ENCODE results near the gene ABHD15. TPM values are rescaled to one million over a fixed set of nuclear protein-coding genes. Genes with fewer than 3 reads are reported as not detected.
"Not testable (repeated sequence)": the region's sequence is repeated elsewhere in the genome, so short reads cannot be mapped to it uniquely, and the experiment has no call there.

The ABHD15 gene
- total RNA-seq, 1 donor from 2014 or later, result 0.41 TPM

DNA sequence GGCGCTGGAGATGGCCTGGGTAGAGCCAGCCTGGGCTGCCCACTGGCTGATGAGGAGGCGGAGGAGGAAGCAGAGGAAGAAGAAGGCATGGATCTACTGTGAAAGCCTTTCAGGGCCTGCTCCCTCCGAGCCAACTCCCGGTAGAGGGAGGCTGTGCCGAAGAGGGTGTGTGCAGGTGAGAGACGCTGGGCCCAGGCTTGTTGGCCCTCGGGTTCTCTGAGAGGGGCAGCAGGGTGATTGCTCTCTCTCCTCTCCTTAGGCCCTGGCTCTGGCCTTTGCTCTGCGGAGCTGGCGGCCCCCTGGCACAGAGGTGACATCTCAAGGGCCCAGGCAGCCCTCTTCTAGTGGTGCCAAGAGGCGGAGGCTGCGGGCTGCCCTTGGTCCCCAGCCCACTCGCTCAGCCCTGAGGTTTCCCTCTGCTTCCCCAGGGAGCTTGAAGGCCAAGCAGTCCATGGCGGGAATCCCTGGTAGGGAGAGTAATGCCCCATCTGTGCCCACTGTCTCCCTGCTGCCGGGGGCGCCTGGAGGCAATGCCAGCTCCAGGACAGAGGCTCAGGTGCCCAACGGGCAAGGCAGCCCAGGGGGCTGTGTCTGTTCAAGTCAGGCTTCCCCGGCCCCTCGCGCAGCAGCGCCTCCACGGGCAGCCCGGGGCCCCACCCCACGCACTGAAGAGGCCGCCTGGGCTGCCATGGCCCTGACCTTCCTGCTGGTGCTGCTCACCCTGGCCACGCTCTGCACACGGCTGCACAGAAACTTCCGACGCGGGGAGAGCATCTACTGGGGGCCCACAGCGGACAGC lies 5.2 kb upstream of the ABHD15 start:
- DNase-seq (ENCODE audit: low spot score in 2 of 2) (no peak), FAIRE-seq (no peak)

DNA sequence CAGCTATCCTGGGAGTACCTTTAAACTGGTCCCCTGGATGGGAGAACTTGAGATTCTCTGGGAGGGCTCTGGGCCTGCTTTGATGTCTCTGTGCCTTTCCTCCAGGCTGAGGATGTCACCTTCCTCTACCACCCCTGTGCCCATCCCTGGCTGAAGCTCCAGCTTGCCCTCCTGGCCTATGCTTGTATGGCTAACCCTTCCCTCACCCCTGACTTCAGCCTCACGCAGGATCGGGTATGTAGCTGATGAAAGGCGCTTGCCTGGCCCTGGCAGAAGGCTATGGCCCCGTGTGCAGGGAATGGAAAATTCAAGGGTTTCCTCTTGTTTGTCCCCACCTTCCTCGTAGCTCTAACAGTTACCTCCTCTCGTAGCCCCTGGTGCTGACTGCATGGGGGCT lies 4.6 kb upstream of the ABHD15 start:
- DNase-seq (ENCODE audit: low spot score in 2 of 2) (peak in 1 of 2 donors; percentile 12), FAIRE-seq (no peak)

DNA sequence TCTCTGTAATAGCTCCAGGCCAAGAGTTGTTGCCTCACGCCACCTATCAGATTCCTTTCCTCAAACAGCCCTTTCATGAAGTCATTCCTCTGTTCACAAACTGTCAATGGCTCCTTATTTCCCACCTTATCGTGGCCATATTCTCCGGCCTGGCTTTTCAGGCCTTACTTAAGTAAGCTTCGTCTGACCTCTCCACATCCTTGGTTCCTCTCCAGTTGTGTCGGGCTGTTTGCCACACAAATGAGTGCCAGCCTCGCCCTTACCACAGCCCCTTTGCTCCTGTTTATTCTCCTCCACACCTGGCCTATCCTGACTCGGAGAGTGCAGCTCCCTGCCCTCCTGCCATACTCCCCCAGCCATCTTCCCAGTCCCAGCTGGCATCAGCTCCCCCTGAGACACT lies 3.7 kb upstream of the ABHD15 start:
- DNase-seq (ENCODE audit: low spot score in 2 of 2) (no peak), FAIRE-seq (no peak)

DNA sequence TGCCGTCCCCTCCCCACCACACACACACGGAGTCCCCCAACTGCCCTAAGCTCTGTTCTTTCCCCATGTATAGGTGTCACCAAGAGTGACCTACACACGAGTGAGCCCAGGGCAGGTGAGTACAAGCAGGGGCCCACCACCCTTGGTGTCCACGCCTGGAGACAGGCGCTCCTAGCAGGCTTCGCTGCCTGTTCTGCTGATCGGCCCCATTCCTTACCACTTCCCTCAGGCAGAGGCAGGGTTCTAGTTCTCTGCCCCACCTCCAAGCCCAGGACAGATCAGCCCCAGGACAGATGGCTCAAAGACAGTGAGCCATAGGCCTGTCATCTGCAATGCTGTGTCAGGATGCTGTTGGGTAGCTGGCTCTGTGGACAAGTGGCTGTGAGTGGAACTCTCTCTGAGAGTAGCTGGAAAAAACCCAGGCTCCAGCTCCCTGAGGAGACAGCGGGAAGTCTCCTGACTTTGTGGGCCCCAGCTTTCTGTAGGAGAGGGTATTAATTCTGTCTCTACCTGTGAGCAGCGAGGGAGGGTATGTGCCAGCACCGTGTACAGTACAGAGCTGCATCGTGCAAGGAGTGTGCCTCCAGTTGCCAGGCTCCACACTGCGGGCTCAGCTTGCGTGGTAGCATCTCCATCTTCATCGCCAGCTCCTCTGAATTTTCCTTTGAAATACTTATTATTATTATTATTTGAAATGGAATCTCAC lies 2.6 kb upstream of the ABHD15 start:
- FAIRE-seq (no peak), DNase-seq (ENCODE audit: low spot score in 2 of 2) (peak in 1 of 2 donors; percentile 28)

DNA sequence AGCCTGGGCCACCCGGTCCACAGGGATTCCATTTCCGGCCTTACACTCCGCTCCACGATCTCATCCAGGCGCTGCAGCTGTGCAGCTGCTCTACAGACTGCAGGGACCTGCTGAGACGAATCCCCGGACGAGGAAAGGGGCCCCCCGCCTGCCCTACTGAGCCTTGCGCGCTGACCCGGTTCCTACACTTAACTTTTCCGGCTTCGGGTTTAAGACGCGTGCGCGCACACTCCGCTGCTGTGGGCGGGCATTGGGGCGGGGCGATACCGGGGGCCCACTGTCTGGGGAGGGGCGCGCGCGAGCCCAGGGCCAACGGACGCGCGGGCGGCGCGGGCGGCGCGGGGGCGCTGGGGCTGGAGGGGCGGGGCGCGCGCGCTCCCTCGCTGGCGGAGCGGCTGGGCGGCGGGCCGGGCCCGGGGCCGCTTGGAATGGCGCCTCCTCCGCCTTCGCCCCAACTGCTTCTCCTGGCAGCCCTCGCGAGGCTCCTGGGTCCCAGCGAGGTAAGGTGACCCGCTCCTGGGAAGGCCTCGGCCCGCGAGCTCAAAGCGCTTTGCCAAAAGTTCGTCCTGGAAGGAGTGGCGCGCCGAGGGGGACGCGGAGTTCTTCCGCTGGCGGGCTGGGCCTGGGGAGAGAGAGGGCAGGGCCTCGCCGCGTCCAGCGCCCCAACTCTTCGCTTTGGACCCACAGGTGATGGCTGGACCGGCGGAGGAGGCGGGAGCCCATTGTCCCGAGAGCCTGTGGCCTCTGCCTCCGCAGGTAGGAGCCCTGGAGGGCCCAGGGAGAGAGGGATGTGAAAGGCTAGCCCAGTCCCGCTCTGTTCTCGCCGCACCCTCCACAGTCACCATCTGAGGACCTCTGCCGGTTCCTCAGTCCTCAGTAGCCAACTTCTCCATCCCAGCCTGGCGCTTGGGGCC lies 1.8 kb upstream of the ABHD15 start, which contains the start of gene TP53I13:
Gene TP53I13 (plus strand): TSS at position 371 of the 914 bp plus-strand sequence. CDS start 58 bp downstream, at position 429.
- FAIRE-seq, result no peak
- peak; percentile 89 to 93 for DNase-seq (ENCODE audit: low spot score in 2 of 2)

DNA sequence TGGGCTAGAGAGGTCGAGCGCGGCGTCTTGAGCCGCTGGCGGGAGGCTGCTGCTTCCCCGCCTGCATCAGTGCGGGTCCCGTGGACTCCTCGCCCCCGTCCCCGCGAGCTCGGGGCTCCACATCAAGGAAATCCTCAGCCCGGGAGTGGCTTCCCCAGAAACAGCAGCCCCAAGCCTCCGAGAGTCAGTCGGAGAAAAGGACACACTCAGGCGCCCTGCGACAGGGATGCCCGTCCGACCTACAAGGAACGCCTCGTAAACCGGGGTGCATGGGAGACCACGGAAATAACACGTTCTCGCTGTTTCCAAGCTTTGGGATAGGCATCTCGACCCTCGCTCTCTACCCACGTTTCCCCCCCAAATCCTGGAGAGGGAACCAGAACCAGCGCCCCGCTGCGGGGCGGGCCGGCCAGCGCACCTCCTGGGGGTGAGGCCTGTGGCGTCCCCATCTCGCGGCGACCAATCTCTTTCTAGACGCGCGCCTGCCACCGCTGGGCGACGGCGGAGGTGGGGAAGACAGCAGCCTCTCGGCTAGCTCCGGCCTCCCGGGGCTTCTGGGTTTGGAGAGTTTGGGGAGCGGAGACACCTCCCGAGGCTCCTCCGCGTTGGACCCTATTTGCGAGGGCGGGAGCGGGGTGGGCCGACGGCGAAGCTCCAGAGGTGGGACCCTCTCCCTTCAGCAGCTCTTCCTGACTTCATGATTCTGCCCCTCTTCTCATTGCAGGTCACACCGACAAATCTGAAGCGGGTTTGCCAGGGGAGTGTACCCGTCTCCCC lies 905 bp upstream of the ABHD15 start:
- FAIRE-seq (no peak), DNase-seq (ENCODE audit: low spot score in 2 of 2) (peak; percentile 71 to 75)

DNA sequence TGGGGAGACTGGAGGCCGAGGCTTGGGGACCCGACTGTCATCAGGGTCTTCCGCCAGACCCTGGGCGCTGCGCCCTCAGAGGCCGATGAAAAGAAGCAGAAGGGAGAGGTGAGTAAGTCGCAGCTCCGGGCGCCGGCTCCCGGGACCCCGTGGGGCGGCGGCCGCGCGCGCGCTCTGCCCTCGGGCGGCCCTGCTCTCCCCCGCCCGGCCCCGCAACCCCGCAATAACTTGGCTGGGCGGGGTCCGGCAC lies 392 bp upstream of the ABHD15 start:
- no peak for DNase-seq (ENCODE audit: low spot score in 2 of 2)
- FAIRE-seq, result no peak

DNA sequence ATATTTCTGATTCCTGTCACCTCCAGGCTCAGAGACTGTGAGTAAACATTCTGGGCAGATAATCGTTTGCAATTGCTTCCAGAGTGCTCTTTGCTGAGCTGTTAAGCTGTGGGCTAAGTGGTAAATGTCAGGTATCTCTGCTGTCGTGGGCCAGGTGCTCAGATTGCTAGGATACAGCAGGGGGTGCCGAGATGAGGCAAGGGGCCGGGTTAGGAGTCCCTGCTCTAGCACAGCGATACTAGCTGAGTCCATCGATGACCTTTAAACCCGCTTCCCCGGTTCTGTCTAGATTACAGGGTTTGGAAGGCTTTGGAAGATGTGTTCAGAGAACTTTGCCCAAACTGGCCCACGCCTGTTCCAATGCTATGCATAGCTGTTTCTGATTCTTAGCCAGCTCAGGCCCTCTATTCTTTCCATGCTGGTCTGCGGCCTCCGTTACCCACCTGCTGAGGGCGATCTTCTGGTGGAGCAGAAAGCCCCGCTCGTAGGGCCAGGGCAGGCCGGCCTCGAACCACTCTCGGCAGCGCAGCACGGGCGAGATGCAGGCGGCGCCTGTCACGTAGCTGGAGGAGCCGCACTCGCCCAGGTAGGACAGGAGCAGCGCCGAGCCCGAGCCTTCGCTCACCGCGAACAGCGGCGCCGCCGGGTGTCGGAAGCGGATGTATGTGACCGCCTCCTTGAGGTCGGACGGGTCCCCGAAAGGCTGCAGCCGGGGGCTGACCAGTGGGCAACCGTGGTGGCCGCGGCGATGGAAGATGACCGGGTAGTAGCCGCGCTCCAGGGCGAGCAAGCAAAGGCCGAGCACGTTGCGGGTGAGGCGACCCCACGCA lies 979 bp downstream of the ABHD15 start:
- DNase-seq (ENCODE audit: low spot score in 2 of 2), result no peak
- FAIRE-seq, result no peak

DNA sequence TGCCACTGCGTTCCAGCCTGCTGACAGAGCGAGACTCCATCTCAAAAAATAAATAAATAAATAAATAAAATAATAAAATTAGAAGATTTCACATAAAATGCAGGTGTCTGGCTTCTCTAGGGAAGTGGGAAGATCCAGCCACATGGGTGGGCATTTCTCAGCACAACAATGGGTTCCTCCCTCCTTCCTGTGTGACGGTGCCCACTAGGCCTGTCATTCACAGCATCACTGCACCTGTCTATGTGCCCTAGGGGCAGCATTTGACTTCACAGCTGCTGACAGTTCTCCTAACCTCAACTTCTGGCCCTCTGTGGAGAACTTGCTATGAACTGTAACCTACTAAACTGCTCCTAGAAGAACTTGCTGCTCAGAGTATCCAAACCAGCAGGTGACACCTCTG lies 3.0 kb downstream of the ABHD15 start:
- FAIRE-seq (no peak), DNase-seq (ENCODE audit: low spot score in 2 of 2) (no peak)

DNA sequence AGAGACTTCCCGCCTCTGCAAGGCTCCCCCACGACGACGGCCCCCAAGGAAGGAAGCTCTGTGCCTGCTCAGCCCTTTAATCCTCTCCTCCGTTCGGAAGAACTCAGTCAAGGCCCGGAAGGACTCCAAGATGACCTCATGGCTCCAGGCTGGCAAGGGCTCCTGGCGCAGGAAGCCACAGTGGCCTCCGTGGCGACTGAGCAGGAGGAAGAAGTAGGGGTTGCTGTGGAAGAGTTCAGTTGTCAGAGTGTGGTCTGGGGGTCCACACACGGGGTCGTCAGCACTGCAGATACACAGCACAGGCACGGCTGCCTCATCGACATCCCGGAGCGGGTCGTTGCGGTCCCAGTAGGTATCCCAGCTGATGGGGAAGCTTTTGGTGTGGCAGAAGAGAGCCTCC lies 4.2 kb downstream of the ABHD15 start:
- FAIRE-seq, result no peak

DNA sequence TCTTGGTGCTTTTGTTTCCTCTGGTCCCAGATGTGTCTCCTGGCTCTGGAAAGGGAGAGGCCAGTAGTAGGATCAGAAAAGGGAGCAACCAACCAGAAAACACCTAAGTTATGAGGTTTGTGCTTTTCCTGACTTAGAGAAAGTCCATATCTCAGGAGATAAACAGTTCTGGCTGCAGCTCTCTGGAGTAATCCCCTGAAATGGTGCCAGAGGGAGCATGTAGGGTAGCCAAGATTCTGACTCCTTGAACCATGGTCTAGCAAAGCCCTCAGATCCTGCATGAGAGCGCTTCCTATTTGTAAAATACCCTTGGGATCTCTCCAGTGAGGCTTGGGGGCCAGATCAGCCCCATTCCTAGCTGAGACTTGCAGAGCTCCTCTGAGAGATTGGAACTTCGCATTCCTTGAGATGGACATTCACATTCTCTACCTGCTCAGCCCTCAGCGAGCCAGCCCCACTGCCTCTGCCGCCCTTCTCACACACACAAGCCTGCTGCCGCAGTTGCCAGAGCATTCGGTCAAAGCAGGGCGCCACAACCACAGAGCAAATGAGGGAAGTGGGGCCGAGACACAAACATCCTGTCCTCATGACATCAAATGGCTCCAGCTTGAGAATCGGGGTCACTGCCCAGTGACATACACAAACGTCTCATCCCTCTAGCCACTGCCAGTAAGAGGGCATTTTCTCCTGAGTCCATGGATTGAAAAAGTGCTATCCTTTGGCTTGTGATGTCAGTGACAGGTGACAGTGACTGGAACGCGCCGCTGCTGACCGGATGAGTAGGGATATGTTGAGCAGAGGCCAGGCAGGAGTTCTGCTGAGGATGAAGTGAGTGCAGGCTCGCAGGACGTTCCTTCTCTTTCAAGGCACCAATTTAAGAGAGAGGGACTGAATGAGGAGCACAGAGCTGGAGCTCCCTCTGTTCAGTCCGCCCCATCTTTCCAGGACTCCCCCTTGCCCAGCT lies 5.0 kb downstream of the ABHD15 start:
- DNase-seq (ENCODE audit: low spot score in 2 of 2) (no peak), FAIRE-seq (no peak)

More for the DNA sequence above, 4.2 kb downstream of the ABHD15 start:
- no peak for DNase-seq (ENCODE audit: low spot score in 2 of 2)

DNA sequence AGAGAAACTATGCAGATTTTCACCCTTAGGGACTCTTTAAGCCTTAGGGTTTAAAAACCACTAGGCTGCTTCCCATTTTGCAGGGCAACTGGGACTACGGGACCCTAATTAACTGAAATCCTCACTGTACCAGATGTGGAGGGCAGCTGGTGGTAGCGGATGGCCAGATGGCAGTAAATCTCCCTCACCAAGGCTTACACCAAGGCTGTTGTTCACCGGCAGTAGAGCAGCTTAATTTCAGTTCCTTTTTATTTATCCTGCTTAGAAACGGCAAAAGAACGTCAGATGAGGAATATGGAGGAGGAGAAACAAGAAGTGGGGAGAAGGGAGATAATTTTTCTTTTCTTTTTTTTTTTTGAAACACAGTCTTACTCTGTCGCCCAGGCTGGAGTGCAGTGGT lies 6.5 kb downstream of the ABHD15 start:
- no peak for DNase-seq (ENCODE audit: low spot score in 2 of 2)
- no peak for FAIRE-seq

DNA sequence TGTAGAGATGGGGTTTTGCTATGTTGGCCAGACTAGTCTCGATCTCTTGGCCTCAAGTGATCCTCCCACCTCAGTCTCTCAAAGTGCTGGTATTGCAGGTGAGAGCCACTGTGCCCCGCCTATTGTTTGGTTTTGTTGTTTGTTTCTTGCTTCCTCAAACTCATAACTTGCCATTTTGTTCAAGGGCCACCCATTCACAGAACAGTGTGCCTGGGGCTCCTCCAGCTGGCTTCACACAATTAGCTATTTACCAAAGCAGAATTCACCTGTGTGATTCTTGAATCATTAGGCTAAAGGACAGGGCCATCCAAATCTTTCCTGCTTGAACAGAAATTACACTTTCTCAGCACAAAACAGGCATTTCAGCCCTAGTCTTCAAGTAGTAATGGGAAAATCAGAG lies 7.2 kb downstream of the ABHD15 start:
- FAIRE-seq, result no peak
- DNase-seq (ENCODE audit: low spot score in 2 of 2), result no peak

DNA sequence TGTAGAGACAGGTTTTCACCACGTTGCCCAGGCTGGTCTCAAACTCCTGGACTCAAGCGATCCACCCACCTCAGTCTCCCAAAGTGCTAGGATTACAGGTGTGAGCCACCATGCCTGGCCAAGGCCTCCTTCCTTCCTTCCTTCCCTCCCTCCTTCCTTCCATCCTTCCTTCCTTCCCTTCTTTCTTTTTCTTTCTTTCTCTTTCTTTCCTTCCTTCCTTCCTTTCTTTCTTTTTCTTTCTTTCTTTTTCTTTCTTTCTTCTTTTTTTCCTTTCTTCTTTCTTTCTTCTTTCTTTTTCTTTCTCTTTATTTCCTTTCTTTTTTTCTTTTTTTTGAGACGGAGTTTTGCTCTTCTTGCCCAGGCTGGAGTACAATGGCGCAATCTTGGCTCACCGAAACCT lies 8.7 kb downstream of the ABHD15 start:
- DNase-seq (ENCODE audit: low spot score in 2 of 2); FAIRE-seq: not testable (repeated sequence)

DNA sequence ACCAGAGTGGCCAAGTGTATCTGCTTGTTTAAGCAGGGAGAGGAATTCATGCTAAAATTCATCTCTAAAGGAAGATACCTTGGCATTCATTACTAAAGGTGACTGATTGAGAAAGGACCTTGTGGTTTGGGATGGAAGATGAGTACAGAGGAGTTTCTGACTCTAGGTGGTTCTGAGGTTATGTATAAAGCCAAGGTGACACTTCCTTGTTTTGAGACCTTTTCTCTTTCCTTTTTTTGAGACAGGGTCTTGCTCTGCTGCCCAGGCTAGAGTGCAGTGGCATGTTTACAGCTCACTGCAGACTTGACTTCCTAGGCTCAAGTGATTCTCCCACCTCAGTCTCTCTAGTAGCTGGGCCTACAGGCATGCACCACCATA lies 9.1 kb downstream of the ABHD15 start:
- no peak for DNase-seq (ENCODE audit: low spot score in 2 of 2)
- FAIRE-seq, result no peak

DNA sequence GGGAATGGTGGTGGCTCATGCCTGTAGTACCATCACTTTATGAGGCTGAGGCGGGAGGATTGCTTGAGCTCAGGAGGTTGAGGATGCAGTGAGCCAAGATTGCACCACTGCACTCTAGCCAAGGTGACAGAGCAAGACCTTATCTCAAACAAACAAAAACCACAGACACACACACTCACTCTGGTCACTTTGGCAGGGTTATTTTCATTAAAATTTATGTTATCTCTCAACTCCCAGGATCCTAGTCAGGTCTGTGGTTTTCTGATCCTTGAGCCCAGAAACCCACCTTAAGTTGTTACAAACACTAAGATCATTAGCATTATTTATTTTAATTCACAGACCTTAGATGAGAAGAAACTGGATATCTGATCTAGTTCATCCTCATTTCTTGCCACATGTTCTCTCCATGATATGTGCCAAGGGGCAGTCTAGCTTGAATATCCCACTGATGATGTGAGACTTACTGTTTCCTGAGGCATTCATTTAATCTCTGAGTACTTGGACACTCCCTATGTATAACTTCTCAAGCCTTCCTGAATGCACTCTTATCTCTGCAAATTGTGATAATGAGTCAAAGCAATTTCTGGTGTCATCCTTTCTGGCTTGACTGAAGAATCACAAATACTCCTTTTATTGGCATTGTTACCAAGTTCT lies 9.6 kb downstream of the ABHD15 start:
- DNase-seq (ENCODE audit: low spot score in 2 of 2) (no peak), FAIRE-seq (no peak)

DNA sequence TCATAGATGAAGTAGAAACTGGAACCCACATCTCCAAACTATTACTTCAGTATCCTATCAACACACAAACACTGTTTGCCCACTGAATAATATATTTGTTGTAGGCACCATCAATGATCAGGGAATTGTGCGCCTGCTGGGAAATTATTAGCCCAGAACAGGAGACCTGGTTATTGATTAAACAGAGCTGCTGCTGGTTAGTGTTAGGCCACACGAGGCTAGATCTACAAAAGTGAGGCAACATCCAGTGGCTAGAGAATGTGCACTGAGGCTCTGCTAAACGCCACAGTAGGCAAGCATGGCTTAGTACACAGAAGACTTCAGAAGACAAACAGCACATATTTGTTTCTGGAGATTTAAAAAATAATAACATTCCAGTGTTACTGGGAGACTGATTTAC lies 11.0 kb downstream of the ABHD15 start:
- FAIRE-seq (no peak), DNase-seq (ENCODE audit: low spot score in 2 of 2) (no peak)

All from frontal cortex (tissue), 4 donors.